GM19372 (cell line): ENCODE measurements around the gene RASGEF1B.
"Not testable (repeated sequence)": the region's sequence is repeated elsewhere in the genome, so short reads cannot be mapped to it uniquely, and the experiment has no call there.

Experiments used
- ATAC-seq: cut with Tn5 transposase; IDR thresholded peaks from one replicate; pipeline ENCODE4 v1.9.1; 2021; ENCODE audit warnings: mild to moderate bottlenecking, low read depth, moderate library complexity; ENCODE audit not compliant: unreplicated experiment

RASGEF1B gene

GRCh38 chr4:81436941-81437574, 34.6 kb downstream of the RASGEF1B start:
- ATAC-seq, result no peak

GRCh38 chr4:81436096-81436495, 35.6 kb downstream of the RASGEF1B start:
- no peak for ATAC-seq

- no peak for ATAC-seq
Observed at GRCh38 chr4:81432825-81433224, 38.9 kb downstream of the RASGEF1B start.

DNA sequence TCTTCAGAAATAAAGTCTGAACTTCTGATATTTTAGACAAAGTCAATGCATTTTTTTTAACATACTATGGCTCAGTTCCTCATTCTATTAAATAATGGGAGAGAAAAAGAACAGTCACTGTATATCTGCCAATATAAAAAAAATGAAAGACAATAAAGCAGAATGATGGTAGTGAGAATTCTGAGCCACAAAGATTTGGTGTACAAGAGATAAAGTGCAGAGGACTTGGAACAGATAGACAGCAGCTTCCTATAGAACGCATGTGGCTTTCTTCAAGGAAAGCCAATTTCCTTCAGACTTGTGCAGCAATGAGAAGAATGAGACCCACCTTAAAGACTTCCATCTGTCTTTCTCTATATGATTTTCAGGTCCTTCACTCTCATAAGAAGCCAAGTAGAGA, 39.7 kb downstream of the RASGEF1B start:
- no peak for ATAC-seq

DNA sequence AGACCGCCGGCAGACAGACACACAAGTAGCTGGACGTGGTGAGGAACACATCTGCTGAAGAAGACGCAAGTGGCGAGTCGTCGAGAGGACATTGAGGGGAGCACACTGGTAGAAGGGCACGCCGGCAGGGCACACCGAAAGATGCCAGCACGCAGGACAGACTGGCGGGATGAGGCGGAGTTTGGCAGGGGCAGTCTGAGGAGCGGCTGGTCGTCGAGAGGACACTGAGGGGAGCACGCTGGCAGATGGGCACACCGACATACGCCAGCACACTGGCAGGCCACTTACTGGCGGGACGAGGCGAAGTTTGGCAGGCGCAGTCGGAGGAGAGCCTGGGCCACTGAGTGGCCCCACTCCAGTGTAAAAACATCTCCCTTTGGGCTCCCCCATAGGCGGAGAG, 42.1 kb downstream of the RASGEF1B start:
- no peak for ATAC-seq

DNA sequence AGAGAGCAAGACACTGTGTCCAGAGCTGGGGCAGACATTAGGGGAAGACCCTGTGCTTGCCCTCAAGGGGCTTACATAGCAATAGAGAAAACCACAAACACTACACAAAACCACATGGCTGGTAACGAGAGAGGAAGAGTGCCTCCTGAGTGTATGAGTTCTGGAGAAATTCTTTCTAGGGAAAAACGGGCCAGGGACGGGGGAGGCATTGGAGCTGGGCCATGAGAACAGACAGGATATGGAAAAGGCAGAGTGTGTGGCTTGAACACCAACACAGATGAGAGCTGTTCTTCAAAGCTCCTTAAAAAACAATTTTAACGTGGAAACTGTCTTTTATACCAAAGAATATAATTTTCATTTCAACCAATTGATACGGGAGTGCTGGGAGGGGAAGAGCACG, 42.7 kb downstream of the RASGEF1B start:
- no peak for ATAC-seq

DNA sequence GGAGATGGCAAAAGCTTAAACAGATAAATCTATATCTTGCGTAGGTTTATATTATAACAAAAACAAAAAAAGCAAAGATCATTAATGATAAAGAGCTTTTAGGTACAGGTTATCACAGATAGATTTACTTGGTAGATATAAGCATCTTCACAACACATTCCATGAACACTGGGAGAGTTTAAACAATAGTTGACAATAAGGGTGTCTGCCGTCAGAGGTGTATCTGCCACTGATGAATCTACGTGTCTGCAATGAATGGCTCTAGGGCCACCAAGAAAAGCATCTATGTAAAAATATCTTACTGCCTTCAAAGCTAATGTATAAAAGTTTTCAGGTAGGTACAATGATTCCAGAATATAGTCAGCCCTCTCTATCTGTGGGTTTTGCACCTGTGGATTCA, 43.7 kb downstream of the RASGEF1B start:
- ATAC-seq, result no peak

DNA sequence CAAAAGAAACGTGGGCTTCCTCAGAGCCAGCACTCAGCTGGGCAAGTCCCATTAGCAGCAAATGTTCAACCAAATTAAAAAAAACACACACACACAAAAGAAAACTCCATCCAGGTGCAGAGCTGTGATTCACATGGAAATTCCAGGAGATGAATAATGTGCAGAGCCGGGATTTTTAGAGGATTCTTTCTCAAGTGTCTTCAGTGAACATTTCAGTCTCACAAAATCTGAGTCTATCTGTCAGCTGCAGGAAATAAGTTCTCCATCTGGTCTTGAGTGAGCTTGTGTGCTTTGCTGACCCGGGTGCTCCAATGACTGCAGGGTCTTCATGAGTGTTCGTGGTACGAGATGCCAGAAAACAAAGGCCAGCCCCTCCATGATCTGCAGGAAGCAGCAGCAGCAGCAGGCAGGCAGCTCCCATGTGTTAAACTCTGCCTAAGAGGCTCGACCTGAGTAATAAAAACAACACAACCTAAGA, 44.3 kb downstream of the RASGEF1B start:
- ATAC-seq, result no peak

DNA sequence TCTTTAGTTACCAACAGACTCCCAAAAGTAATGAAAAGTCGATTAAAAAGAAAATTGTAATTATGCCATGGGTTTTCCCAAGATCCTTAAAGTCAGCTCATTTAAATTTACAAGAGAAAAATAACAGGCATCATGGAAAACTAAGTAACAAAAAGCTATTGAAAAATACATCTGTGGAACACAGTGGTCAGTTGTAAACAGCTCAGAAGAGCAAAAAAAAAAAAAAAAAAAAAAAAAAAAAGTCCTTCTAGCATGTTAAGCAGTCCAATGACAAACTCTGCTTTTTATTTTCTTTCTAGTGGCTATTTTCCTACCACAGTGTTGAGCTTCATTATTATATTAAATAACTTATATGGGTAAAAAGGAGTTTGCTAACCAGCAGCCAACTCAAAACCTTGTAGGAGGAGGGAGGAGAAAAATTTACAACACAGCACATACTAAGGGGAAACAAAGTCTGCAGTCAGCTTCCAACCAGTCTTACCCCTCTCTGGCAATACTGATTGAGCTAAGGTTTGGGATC, 44.9 kb downstream of the RASGEF1B start:
- no peak for ATAC-seq

- ATAC-seq, result no peak
Observed at GRCh38 chr4:81424816-81425755, 46.6 kb downstream of the RASGEF1B start.

- ATAC-seq, result no peak
Observed at GRCh38 chr4:81424336-81424735, 47.4 kb downstream of the RASGEF1B start.

GRCh38 chr4:81422595-81422994, 49.1 kb downstream of the RASGEF1B start:
- ATAC-seq, result no peak

GRCh38 chr4:81421346-81422218, 50.1 kb downstream of the RASGEF1B start:
- peak; percentile 99 for ATAC-seq

GRCh38 chr4:81418572-81418971, 53.1 kb downstream of the RASGEF1B start:
- no peak for ATAC-seq

DNA sequence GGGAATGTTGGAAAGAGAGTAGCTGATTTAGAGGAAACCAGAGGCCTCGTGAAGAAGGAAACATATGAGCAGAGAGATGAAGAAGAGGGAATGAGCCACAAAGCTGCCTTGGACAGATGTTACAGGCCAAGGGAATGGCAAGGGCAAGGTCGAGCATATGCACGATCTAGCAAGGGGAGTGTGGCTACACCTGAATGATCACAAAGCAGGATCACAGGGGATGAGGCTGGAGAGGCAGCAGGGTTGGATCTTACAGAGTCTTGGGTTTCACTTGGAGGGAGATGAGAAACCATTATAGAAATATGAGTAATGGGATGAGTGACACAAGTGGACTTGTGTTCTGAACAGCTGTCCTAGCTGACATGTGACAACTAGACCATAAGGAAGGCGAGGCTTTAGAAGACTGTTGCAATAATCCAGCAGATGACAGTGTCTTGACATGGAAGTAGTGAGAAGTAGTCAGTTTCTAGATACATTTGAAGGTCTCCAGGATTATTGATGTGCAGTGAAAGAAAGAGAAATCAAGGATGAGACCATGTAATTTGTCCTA, 58.7 kb downstream of the RASGEF1B start:
- ATAC-seq, result no peak

DNA sequence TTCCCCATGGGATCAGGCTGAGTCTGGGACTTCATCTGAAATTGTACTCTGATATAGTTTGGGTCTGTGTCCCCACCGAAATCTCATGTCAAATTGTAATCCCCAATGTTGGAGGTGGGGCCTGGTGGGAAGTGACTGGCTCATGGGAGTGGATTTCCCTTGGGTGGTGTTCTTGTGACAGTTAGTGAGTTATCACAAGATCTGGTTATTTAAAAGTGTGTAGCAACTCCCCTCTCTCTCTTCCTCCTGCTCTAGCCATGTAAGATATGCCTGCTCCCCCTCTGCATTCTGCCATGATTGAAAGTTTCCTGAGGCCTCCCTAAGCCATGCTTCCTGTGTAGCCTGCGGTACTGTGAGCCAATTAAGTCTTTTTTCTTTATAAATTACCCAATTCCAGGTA, 61.0 kb downstream of the RASGEF1B start:
- ATAC-seq, result no peak

DNA sequence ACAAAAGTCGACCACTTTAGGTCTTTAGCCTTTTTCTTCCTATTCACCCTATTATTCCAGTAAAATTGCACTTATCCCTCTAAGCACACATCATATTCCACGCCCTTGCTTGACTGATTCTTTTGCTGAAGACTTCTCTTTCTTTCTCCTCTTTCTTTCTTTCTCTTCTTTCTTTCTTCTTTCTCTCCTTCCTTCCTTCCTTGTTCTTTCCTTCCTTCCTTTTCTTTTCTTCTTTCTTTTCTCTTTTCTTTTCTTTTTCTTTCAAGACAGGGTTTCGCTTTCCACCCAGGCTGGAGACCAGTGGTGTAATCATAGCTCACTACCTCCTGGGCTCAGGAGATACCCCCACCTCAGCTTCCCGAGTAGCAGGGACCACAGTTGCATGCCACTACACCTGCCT, 61.9 kb downstream of the RASGEF1B start:
- ATAC-seq, result no peak

GRCh38 chr4:81408341-81408740, 63.4 kb downstream of the RASGEF1B start:
- ATAC-seq, result no peak

- no peak for ATAC-seq
Observed at GRCh38 chr4:81407726-81408125, 64.0 kb downstream of the RASGEF1B start.

- ATAC-seq, result not testable (repeated sequence)
Observed at GRCh38 chr4:81406481-81406880, 65.2 kb downstream of the RASGEF1B start.
